ENCODE results near the gene BBX.

- TF ChIP-seq GATA2 (IDR thresholded peaks at IDR 0.05; ENCODE audit: low read depth, low read length) = peak; percentile 26; the same call in 1 of the 2 replicates
- no peak for TF ChIP-seq GATA3 (IDR thresholded peaks at IDR 0.05; ENCODE audit: low read depth, low read length)
These were observed 3.0 kb downstream of the BBX start for GRCh38 chr3:107525644-107526305.
